Neural crest cell (in vitro differentiated cells): ENCODE measurements around the gene CLSTN1. TPM values are rescaled to one million over a fixed set of nuclear protein-coding genes. Genes with fewer than 3 reads are reported as not detected.

Source experiments
- DNase-seq: peaks from one replicate; pipeline ENCODE4 v3.0.0; 2021; ENCODE audit warnings: low read depth, mixed read lengths, low spot score
- H3K27ac Mint-ChIP-seq: one replicate; pipeline ENCODE4 v1.8.0; 2021; ENCODE audit warnings: mild to moderate bottlenecking, mixed read lengths; ENCODE audit not compliant: unreplicated experiment
- H3K27me3 Mint-ChIP-seq: 2 replicates; pipeline ENCODE4 v1.8.0; 2021; ENCODE audit warnings: low read depth, mild to moderate bottlenecking, mixed read lengths
- H3K36me3 Mint-ChIP-seq: 2 replicates; pipeline ENCODE4 v1.8.0; 2021; ENCODE audit warnings: low read depth, mild to moderate bottlenecking, mixed read lengths
- H3K4me1 Mint-ChIP-seq: 2 replicates; pipeline ENCODE4 v1.8.0; 2021; ENCODE audit warnings: mixed read lengths
- H3K4me3 Mint-ChIP-seq: one replicate; pipeline ENCODE4 v1.8.0; 2021; ENCODE audit warnings: mild to moderate bottlenecking, mixed read lengths
- H3K9me3 Mint-ChIP-seq: 2 replicates; pipeline ENCODE4 v1.8.0; 2021; ENCODE audit warnings: mixed read lengths
- total RNA-seq: library from RNA; stranded (reverse); gene quantifications from 2 replicates; pipeline ENCODE4 v1.2.1, GENCODE V29; 2021
- TF ChIP-seq, protein P1 (sequence below): fragments of 200-600 bp; sonication (generic); conservative IDR thresholded peaks from 2 replicates; pipeline ENCODE4 v1.5.0; 2021; ENCODE audit warnings: antibody characterized with exemption, mild to moderate bottlenecking

The CLSTN1 gene
- total RNA-seq, 1 donor from 2014 or later = 136 TPM

DNA sequence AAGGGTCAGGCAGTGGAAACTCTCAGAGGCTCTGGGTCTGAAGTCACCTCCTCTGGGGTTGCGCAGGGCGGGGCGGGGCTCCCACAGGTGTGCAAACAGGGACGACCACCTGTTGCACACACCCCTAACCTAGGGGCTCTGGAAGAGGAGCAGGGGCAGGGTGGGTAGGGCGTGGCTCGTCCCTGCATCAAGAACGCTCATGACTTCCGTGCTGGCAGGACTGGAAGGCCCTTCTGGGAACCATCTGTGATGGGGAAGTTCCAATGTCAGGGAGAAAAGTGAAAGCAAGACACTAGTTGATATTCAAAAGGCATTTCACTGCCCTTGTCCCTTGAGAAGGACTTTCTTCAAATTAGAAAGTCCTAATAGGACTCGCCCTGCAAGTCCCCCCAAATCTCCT, 22.1 kb upstream of the CLSTN1 start:
- TF ChIP-seq, protein P1, sequence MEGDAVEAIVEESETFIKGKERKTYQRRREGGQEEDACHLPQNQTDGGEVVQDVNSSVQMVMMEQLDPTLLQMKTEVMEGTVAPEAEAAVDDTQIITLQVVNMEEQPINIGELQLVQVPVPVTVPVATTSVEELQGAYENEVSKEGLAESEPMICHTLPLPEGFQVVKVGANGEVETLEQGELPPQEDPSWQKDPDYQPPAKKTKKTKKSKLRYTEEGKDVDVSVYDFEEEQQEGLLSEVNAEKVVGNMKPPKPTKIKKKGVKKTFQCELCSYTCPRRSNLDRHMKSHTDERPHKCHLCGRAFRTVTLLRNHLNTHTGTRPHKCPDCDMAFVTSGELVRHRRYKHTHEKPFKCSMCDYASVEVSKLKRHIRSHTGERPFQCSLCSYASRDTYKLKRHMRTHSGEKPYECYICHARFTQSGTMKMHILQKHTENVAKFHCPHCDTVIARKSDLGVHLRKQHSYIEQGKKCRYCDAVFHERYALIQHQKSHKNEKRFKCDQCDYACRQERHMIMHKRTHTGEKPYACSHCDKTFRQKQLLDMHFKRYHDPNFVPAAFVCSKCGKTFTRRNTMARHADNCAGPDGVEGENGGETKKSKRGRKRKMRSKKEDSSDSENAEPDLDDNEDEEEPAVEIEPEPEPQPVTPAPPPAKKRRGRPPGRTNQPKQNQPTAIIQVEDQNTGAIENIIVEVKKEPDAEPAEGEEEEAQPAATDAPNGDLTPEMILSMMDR = no peak
- Mint-ChIP-seq H3K27me3 (no peaks in the 10 kb centered on the region), H3K9me3 (no peaks in the 10 kb centered on the region), H3K4me3 (no peak overlapping the region), H3K27ac (no peak overlapping the region), H3K36me3 (no peaks in the 10 kb centered on the region), H3K4me1 (peaks cover 5% of the 10 kb centered on the region)
- DNase-seq = no peak

DNA sequence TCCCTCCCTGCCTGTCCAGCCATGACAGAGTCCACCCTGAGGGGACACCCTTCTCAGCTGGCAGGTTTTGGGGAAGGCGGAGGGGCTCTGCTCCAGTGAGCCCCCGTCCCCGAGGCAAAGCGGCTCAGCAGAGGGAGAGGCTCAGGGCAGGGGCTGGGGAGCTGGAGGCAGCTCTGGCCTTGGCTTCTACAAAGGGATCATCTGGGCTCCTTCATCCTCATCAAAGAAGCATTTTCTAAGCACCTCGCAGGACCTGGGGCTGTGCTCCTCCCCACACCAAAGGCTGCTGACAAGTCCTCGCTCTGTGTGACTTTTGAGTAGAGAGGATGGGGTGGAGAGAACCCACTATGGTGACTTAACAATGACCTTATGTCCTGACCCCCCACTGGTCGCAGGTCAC, 21.0 kb upstream of the CLSTN1 start:
- TF ChIP-seq, protein P1 = no peak
- peaks cover 5% of the 10 kb centered on the region for H3K4me1 Mint-ChIP-seq
- H3K36me3 Mint-ChIP-seq = no peaks in the 10 kb centered on the region
- H3K27me3 Mint-ChIP-seq = no peaks in the 10 kb centered on the region
- no peak overlapping the region for H3K27ac Mint-ChIP-seq
- DNase-seq = no peak
- no peak overlapping the region for H3K4me3 Mint-ChIP-seq
- H3K9me3 Mint-ChIP-seq = no peaks in the 10 kb centered on the region

DNA sequence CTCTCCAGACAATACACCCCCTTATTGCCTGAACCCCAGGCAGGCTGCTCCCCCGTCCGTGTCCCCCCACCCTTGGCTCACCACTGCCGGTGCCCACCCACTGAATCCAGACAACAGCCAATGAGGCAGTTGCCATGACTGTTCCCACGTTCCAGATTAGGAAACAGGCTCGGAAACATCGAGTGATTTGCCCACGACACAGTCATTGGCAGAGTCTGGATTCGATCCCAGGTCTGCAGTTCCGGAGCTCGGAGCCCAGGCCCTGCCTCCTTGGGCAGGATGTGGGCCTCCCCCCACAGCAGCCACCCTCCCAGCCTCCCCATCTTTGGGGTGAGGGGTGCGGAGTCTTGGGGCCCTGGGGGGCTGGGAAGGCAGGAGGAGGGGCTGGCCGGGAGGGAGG, 20.3 kb upstream of the CLSTN1 start:
- Mint-ChIP-seq H3K27ac (no peak overlapping the region), H3K36me3 (no peaks in the 10 kb centered on the region), H3K9me3 (no peaks in the 10 kb centered on the region), H3K4me3 (no peak overlapping the region), H3K4me1 (peaks cover 8% of the 10 kb centered on the region), H3K27me3 (no peaks in the 10 kb centered on the region)
- no peak for DNase-seq
- TF ChIP-seq, protein P1 = no peak

DNA sequence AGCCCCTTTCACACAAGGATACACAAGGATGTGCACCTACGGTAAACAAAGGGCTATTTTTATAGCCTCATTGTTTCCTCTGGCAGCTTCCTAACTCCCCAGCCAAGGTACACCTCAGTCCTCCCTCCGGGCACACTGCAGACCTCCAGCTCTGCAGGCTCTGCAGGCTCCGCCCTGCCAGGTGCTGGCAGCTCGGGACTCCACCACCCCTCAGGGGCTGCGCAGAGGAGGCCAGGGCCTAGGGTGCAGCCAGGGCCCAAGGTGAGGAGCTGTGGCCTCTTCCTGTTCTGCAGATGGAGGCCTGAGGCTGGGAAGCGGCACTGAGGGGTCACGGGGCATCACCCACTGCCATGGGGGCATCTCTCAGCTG, 19.8 kb upstream of the CLSTN1 start:
- no peak overlapping the region for H3K27ac Mint-ChIP-seq
- TF ChIP-seq, protein P1 = no peak
- no peaks in the 10 kb centered on the region for H3K27me3 Mint-ChIP-seq
- H3K4me3 Mint-ChIP-seq = no peak overlapping the region
- no peaks in the 10 kb centered on the region for H3K9me3 Mint-ChIP-seq
- no peak for DNase-seq
- H3K36me3 Mint-ChIP-seq = no peaks in the 10 kb centered on the region
- peaks cover 12% of the 10 kb centered on the region for H3K4me1 Mint-ChIP-seq

DNA sequence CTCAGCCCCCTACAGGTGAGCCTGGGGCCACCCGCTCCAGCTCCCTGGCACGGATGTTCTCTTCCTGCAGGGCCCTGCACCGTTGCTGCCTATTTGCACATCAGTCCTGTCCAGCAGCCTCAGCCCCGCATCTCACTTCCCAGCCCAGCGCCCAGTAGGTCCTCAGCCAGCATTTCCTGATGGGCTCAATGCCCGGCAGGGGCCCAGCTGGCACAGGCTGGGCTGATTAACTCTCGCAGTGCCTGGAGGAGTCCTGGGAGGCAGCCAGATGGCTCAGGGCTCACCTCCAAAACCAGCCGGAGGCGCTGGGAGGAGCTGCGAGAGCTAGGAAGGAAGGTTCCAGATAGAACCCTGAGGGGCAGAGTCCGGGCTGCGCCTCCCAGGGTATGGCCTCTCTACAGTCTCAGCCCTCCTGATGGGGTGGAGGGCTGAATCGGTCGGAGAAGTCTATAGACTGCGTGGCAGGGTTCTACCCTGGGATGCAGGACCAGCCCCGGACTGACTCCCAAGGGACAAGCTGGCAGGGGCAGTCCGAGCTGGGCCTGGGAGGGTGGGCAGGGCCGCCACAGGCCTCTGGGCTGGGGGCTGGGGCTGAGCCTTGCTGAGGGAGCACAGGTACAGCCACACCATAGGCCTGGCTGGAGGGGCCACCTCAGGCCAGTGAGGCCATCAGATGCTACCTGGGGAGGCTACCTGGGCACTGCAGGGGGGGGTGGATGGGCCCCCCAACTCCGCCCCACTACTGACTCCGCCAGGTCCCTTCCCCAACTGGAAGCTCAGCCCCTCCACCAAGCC, 19.2 kb upstream of the CLSTN1 start:
- no peak for DNase-seq
- no peak overlapping the region for H3K27ac Mint-ChIP-seq
- peaks cover 12% of the 10 kb centered on the region for H3K4me1 Mint-ChIP-seq
- H3K9me3 Mint-ChIP-seq = no peaks in the 10 kb centered on the region
- H3K4me3 Mint-ChIP-seq = no peak overlapping the region
- TF ChIP-seq, protein P1 = no peak
- H3K36me3 Mint-ChIP-seq = no peaks in the 10 kb centered on the region
- H3K27me3 Mint-ChIP-seq = no peaks in the 10 kb centered on the region
